ENCODE results near the gene TTLL8.

DNA sequence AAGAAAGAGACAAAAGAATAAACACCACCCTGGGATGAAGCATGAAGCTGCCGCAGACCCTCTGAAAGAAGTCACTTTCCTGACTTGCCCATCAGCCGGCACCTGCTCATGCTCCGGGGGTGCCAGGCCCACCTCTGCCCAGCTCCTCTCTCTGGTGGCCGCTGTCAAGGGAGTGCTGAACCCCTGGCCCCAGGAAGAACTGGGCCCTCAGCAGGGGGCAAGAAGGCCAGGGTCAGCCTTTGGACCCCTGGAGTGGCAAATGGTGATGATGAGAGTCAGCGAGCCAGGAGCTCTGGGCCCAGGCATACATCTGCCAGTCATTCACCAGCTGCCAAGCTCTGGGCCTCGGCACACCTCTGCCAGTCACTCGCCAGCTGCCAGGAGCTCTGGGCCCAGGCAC, 17.4 kb downstream of the TTLL8 start:
- TF ChIP-seq, protein P1, sequence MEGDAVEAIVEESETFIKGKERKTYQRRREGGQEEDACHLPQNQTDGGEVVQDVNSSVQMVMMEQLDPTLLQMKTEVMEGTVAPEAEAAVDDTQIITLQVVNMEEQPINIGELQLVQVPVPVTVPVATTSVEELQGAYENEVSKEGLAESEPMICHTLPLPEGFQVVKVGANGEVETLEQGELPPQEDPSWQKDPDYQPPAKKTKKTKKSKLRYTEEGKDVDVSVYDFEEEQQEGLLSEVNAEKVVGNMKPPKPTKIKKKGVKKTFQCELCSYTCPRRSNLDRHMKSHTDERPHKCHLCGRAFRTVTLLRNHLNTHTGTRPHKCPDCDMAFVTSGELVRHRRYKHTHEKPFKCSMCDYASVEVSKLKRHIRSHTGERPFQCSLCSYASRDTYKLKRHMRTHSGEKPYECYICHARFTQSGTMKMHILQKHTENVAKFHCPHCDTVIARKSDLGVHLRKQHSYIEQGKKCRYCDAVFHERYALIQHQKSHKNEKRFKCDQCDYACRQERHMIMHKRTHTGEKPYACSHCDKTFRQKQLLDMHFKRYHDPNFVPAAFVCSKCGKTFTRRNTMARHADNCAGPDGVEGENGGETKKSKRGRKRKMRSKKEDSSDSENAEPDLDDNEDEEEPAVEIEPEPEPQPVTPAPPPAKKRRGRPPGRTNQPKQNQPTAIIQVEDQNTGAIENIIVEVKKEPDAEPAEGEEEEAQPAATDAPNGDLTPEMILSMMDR (IDR thresholded peaks at IDR 0.05), result no peak
- TF ChIP-seq POLR2A (IDR thresholded peaks at IDR 0.05), result no peak
